SU-DHL-6 (cell line): ENCODE data around the gene CEBPB.
"Not testable (repeated sequence)": the region's sequence is repeated elsewhere in the genome, so short reads cannot be mapped to it uniquely, and the experiment has no call there.

ENCODE experiments used
- H2AFZ ChIP-seq: fragments of 200-600 bp; sonication (generic); 2 replicates; pipeline ENCODE4 v1.6.1; 2014; ENCODE audit warnings: low read depth, mild to moderate bottlenecking, moderate library complexity, mixed read lengths, antibody characterized with exemption, low read length; ENCODE audit not compliant: severe bottlenecking
- H3F3A ChIP-seq: fragments of 200-600 bp; shearing (Covaris generic); 2 replicates; pipeline ENCODE4 v1.6.0; 2016; ENCODE audit warnings: antibody characterized with exemption, mild to moderate bottlenecking; ENCODE audit not compliant: insufficient read depth
- H3K27ac ChIP-seq: fragments of 200-600 bp; sonication (generic); 2 replicates; pipeline ENCODE4 v1.5.1; 2016; ENCODE audit warnings: low read depth, mild to moderate bottlenecking, low read length, moderate library complexity, mixed read lengths
- H3K27me3 ChIP-seq: fragments of 200-600 bp; sonication (generic), shearing (Covaris generic); 2 replicates; pipeline ENCODE4 v1.6.0; 2014; ENCODE audit warnings: mild to moderate bottlenecking, low read length
- H3K36me3 ChIP-seq: fragments of 200-600 bp; sonication (generic); 2 replicates; pipeline ENCODE4 v1.6.1; 2014; ENCODE audit warnings: mild to moderate bottlenecking, low read length, mixed read lengths
- H3K4me2 ChIP-seq: fragments of 300-600, 200-600 bp; shearing (Covaris generic), sonication (generic); 2 replicates; pipeline ENCODE4 v1.6.0; 2014; ENCODE audit warnings: low read length, low read depth, mild to moderate bottlenecking; ENCODE audit not compliant: poor library complexity, severe bottlenecking
- H3K4me3 ChIP-seq: fragments of 200-600 bp; sonication (generic); 2 replicates; pipeline ENCODE4 v1.5.1; 2014; ENCODE audit warnings: antibody characterized with exemption, low read length, mild to moderate bottlenecking, mixed read lengths; ENCODE audit not compliant: insufficient read depth, poor library complexity, severe bottlenecking
- H3K79me2 ChIP-seq: fragments of 200-600 bp; sonication (generic); 2 replicates; pipeline ENCODE4 v1.6.1; 2014; ENCODE audit warnings: mild to moderate bottlenecking, low read length, moderate library complexity; ENCODE audit not compliant: insufficient read depth
- H3K9ac ChIP-seq: fragments of 200-600 bp; sonication (generic); 2 replicates; pipeline ENCODE4 v1.7.0; 2014; ENCODE audit warnings: mild to moderate bottlenecking, low read length
- H3K9me2 ChIP-seq: fragments of 200-600 bp; sonication (generic); replicated peaks from 2 replicates; pipeline ENCODE4 v1.6.1; 2014; ENCODE audit warnings: low read length; ENCODE audit not compliant: insufficient read depth
- H3K9me3 ChIP-seq: fragments of 200-600 bp; sonication (generic); 2 replicates; pipeline ENCODE4 v1.6.1; 2014; ENCODE audit warnings: low read length, mixed read lengths; ENCODE audit not compliant: insufficient read depth
- H4K20me1 ChIP-seq: fragments of 200-600 bp; sonication (generic); 2 replicates; pipeline ENCODE4 v1.6.1; 2014; ENCODE audit warnings: low read depth, mild to moderate bottlenecking, antibody characterized with exemption, low read length, moderate library complexity, mixed read lengths
- CTCF ChIP-seq: fragments of 200-600 bp; sonication (generic); IDR thresholded peaks from one replicate; pipeline ENCODE4 v1.5.1; 2017; ENCODE audit warnings: antibody characterized with exemption, mild to moderate bottlenecking, low read length, moderate library complexity; ENCODE audit not compliant: insufficient read depth, poor library complexity, severe bottlenecking
- EZH2phosphoT487 ChIP-seq: fragments of 200-600 bp; sonication (generic), shearing (Covaris generic); conservative IDR thresholded peaks from 2 replicates; pipeline ENCODE4 v1.6.1; 2018; ENCODE audit warnings: mild to moderate bottlenecking, antibody characterized with exemption, low read length, moderate library complexity, mixed read lengths

The CEBPB gene

DNA sequence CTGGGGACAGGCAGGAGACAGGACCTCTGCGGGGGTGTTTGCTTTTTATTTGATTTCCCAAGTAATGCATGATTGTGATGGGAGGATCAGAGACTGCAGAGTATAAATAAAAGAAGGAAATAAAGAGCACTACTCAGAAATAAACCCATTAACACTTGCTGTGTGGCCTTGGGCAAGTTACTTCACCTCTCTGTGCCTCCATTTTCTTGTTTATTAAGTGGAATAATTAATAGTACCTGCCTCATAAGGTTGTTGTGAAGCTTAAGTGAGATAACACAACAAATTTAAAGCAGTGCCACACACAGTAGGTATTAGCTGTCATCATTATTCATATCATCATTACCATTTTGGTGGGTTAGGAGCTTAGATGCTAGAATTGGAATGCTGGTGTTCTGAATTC, 8.1 kb downstream of the CEBPB start:
- Histone ChIP-seq H3K9me2 (no peaks in the 10 kb centered on the region), H3K9ac (no peak overlapping the region), H3K27me3 (no peaks in the 10 kb centered on the region), H3K4me3 (no peak overlapping the region), H3K9me3 (no peaks in the 10 kb centered on the region), H3K4me2 (no peak overlapping the region), H3K79me2 (0 out of 2 replicates have a peak, but pooled peaks cover 5% of the 10 kb centered on the region), H2AFZ (no peak overlapping the region), H3K27ac (no peak overlapping the region), H4K20me1 (no peaks in the 10 kb centered on the region), H3F3A (no peaks in the 10 kb centered on the region), H3K36me3 (no peaks in the 10 kb centered on the region)
- TF ChIP-seq EZH2phosphoT487 = no peak
- no peak for TF ChIP-seq CTCF

- Histone ChIP-seq H3K27ac (no peak overlapping the region), H3K79me2 (no peaks in the 10 kb centered on the region), H3F3A (no peaks in the 10 kb centered on the region), H3K9me2 (no peaks in the 10 kb centered on the region), H3K9ac (no peak overlapping the region), H3K4me2 (no peak overlapping the region), H3K27me3 (no peaks in the 10 kb centered on the region), H3K4me3 (no peak overlapping the region), H3K36me3 (no peaks in the 10 kb centered on the region), H3K9me3 (no peaks in the 10 kb centered on the region), H2AFZ (no peak overlapping the region), H4K20me1 (no peaks in the 10 kb centered on the region)
- no peak for TF ChIP-seq CTCF
- TF ChIP-seq EZH2phosphoT487 = no peak
These were observed 9.1 kb downstream of the CEBPB start for GRCh38 chr20:50199703-50200102.

GRCh38 chr20:50200482-50201104, 10.0 kb downstream of the CEBPB start:
- H3F3A ChIP-seq = no peaks in the 10 kb centered on the region
- H3K79me2 ChIP-seq = no peaks in the 10 kb centered on the region
- H3K27ac ChIP-seq = no peak overlapping the region
- no peaks in the 10 kb centered on the region for H3K9me3 ChIP-seq
- no peaks in the 10 kb centered on the region for H3K27me3 ChIP-seq
- H3K9me2 ChIP-seq = no peaks in the 10 kb centered on the region
- no peak overlapping the region for H2AFZ ChIP-seq
- no peak overlapping the region for H3K9ac ChIP-seq
- no peaks in the 10 kb centered on the region for H4K20me1 ChIP-seq
- H3K4me2 ChIP-seq = no peak overlapping the region
- TF ChIP-seq EZH2phosphoT487 (no peak), CTCF (no peak)
- no peak overlapping the region for H3K4me3 ChIP-seq
- no peaks in the 10 kb centered on the region for H3K36me3 ChIP-seq

DNA sequence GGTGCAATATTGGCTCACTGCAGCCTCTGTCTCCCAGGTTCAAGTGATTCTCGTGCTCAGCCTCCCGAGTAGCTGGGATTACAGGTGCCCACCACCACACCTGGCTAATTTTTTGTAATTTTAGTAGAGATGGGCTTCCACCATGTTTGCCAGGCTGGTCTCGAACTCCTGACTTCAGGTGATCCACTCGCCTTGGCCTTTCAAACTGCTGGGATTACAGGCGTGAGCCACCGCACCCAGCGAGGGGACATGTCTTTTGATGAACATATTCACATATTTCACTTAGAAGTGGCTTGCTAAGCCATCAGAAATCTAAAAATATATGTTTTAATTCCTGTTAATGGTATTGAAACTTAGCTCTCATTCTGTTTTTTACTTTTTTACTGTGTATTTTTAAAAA, 11.1 kb downstream of the CEBPB start:
- H4K20me1 ChIP-seq, H3K27me3 ChIP-seq, H2AFZ ChIP-seq, H3K27ac ChIP-seq, H3K4me3 ChIP-seq, H3K36me3 ChIP-seq, H3K79me2 ChIP-seq, H3K9me2 ChIP-seq, H3K9ac ChIP-seq, H3F3A ChIP-seq, H3K9me3 ChIP-seq, H3K4me2 ChIP-seq: not testable (repeated sequence)
